Fibroblast of lung (primary cell): ENCODE results near the gene GABBR2. TPM values are rescaled to one million over a fixed set of nuclear protein-coding genes. Genes with fewer than 3 reads are reported as not detected.

Source experiments
- DNase-seq, 2 donors: peaks; one replicate each; pipeline versions ENCODE4 v3.0.0 to v3.0.0-alpha.2; 2010; ENCODE audit warnings: low read depth in 2 of 2
- H2AFZ ChIP-seq: 2 replicates; pipeline ENCODE4 v1.5.1; 2012; ENCODE audit warnings: low read length, control low read depth, inconsistent platforms
- H3K27ac ChIP-seq: 2 replicates; pipeline ENCODE4 v1.5.1; 2011; ENCODE audit warnings: low read length, control low read depth; ENCODE audit not compliant: insufficient read depth
- H3K27me3 ChIP-seq: 2 replicates; pipeline ENCODE4 v1.5.1; 2011; ENCODE audit warnings: mild to moderate bottlenecking, low read length; ENCODE audit not compliant: control insufficient read depth, insufficient read depth
- H3K36me3 ChIP-seq: 2 replicates; pipeline ENCODE4 v1.5.1; 2011; ENCODE audit warnings: low read length; ENCODE audit not compliant: control insufficient read depth, insufficient read depth
- H3K4me1 ChIP-seq: 2 replicates; pipeline ENCODE4 v1.5.1; 2011; ENCODE audit warnings: low read length; ENCODE audit not compliant: control insufficient read depth, insufficient read depth; ENCODE audit errors: extremely low read depth
- H3K4me2 ChIP-seq: 2 replicates; pipeline ENCODE4 v1.5.1; 2011; ENCODE audit warnings: low read length, control low read depth; ENCODE audit not compliant: insufficient read depth; ENCODE audit errors: extremely low read depth
- H3K4me3 ChIP-seq, 4 experiments: fragments of 200-600 bp in 1 of 4; sonication (generic) in 1 of 4; replicated peaks in 1 of 4; 2 replicates each; pipeline ENCODE4 v1.5.1; 2011 to 2016; ENCODE audit warnings: low read length in 4 of 4, low read depth in 3 of 4, mild to moderate bottlenecking in 3 of 4, control low read depth in 2 of 4, inconsistent platforms in 1 of 4, mixed read lengths in 1 of 4; ENCODE audit not compliant: insufficient read depth in 1 of 4; ENCODE audit errors: control extremely low read depth in 1 of 4
- H3K79me2 ChIP-seq: 2 replicates; pipeline ENCODE4 v1.5.1; 2012; ENCODE audit warnings: mild to moderate bottlenecking, low read length, inconsistent platforms; ENCODE audit not compliant: control insufficient read depth, insufficient read depth
- H3K9ac ChIP-seq: 2 replicates; pipeline ENCODE4 v1.5.1; 2011; ENCODE audit warnings: mild to moderate bottlenecking, low read length, control low read depth; ENCODE audit not compliant: insufficient read depth
- H3K9me3 ChIP-seq: 2 replicates; pipeline ENCODE4 v1.5.1; 2012; ENCODE audit warnings: low read depth, low read length; ENCODE audit not compliant: control insufficient read depth, insufficient read depth
- H4K20me1 ChIP-seq: 2 replicates; pipeline ENCODE4 v1.5.1; 2011; ENCODE audit warnings: low read length; ENCODE audit not compliant: control insufficient read depth, insufficient read depth; ENCODE audit errors: extremely low read depth
- CTCF ChIP-seq, 2 donors: IDR thresholded peaks in 1 of 2; conservative IDR thresholded peaks in 1 of 2; 1 replicate in 1 of 2; 2 replicates in 1 of 2; pipeline ENCODE4 v1.5.1; 2011 to 2012; ENCODE audit warnings: low read length in 2 of 2, control low read depth in 1 of 2, inconsistent platforms in 1 of 2, low read depth in 1 of 2, mild to moderate bottlenecking in 1 of 2
- EZH2 ChIP-seq: IDR thresholded peaks from 2 replicates; pipeline ENCODE4 v1.5.1; 2012; ENCODE audit warnings: low read length, control low read depth, mild to moderate bottlenecking; ENCODE audit errors: missing control alignments
- polyA plus RNA-seq, 2 donors: library from polyadenylated mRNA; depleted of rRNA in 1 of 2; stranded (reverse) in 1 of 2; unstranded in 1 of 2; fragments of >200 nt; gene quantifications; 2 replicates each; pipeline ENCODE4 v1.2.1, GENCODE V29; 2011 to 2012; ENCODE audit warnings: missing spikeins in 1 of 2
- total RNA-seq: library from RNA; depleted of rRNA; stranded (reverse); fragments of >200 nt; gene quantifications from 2 replicates; pipeline ENCODE4 v1.2.1, GENCODE V29; 2014

Gene GABBR2
- total and polyA plus RNA-seq, 2 donors (not counting 1 experiment from before 2014, with no cell fraction given): 0.32 to 0.33 TPM

- Histone ChIP-seq H3K9ac (no peak overlapping the region), H3K27ac (no peak overlapping the region), H3K79me2 (no peaks in the 10 kb centered on the region), H3K4me1 (no peaks in the 10 kb centered on the region), H4K20me1 (no peaks in the 10 kb centered on the region), H3K9me3 (no peaks in the 10 kb centered on the region), H3K36me3 (no peaks in the 10 kb centered on the region), H3K4me2 (no peak overlapping the region), H2AFZ (no peak overlapping the region), H3K27me3 (peaks cover 6% of the 10 kb centered on the region), H3K4me3 (no peak overlapping the region)
- no peak for TF ChIP-seq EZH2
- peak in 1 of 2 donors; percentile 11 for TF ChIP-seq CTCF (conservative IDR thresholded peaks at IDR 0.05 in 1 of 2, IDR thresholded peaks at IDR 0.05 in 1 of 2; ENCODE audit: low read depth in 1 of 2, low read length in 2 of 2)
- no peak for DNase-seq
Observed at GRCh38 chr9:98399950-98400683, 308.6 kb downstream of the GABBR2 start.

GRCh38 chr9:98396656-98397055, 312.1 kb downstream of the GABBR2 start:
- Histone ChIP-seq H3K4me2 (no peak overlapping the region), H3K9me3 (no peaks in the 10 kb centered on the region), H3K4me1 (no peaks in the 10 kb centered on the region), H3K27me3 (peaks cover 10% of the 10 kb centered on the region), H3K36me3 (no peaks in the 10 kb centered on the region), H2AFZ (no peak overlapping the region), H3K79me2 (no peaks in the 10 kb centered on the region), H3K4me3 (no peak overlapping the region), H3K9ac (no peak overlapping the region), H3K27ac (no peak overlapping the region), H4K20me1 (no peaks in the 10 kb centered on the region)
- no peak for DNase-seq
- TF ChIP-seq CTCF (conservative IDR thresholded peaks at IDR 0.05 in 1 of 2, IDR thresholded peaks at IDR 0.05 in 1 of 2; ENCODE audit: low read depth in 1 of 2, low read length in 2 of 2) (no peak), EZH2 (no peak)

- TF ChIP-seq CTCF (conservative IDR thresholded peaks at IDR 0.05 in 1 of 2, IDR thresholded peaks at IDR 0.05 in 1 of 2; ENCODE audit: low read depth in 1 of 2, low read length in 2 of 2): no peak
- no peak for TF ChIP-seq EZH2
- H3K27ac ChIP-seq: no peak overlapping the region
- no peaks in the 10 kb centered on the region for H3K9me3 ChIP-seq
- DNase-seq: no peak
- H2AFZ ChIP-seq: no peak overlapping the region
- H4K20me1 ChIP-seq: no peaks in the 10 kb centered on the region
- H3K4me3 ChIP-seq: no peak overlapping the region
- no peaks in the 10 kb centered on the region for H3K4me1 ChIP-seq
- H3K36me3 ChIP-seq: no peaks in the 10 kb centered on the region
- H3K9ac ChIP-seq: no peak overlapping the region
- H3K27me3 ChIP-seq: peaks cover 10% of the 10 kb centered on the region
- no peaks in the 10 kb centered on the region for H3K79me2 ChIP-seq
- H3K4me2 ChIP-seq: no peak overlapping the region
Observed at GRCh38 chr9:98396236-98396635, 312.5 kb downstream of the GABBR2 start.
